A673 (cell line): ENCODE results near the gene KRTAP4-16. TPM values are rescaled to one million over a fixed set of nuclear protein-coding genes. Genes with fewer than 3 reads are reported as not detected.
"Not testable (repeated sequence)": the region's sequence is repeated elsewhere in the genome, so short reads cannot be mapped to it uniquely, and the experiment has no call there.

Experiments
- BruUV-seq: library from RNA; stranded (reverse); fragments of 400-500 nt; replicated peaks from 2 replicates; lab custom pipeline; 2021; lab: Mats Ljungman, UMichigan
- CTCF ChIA-PET: fragments of 300-600 bp; sonication (Branson Sonifier 250); formaldehyde crosslinking; loops from one replicate; lab custom pipeline; 2022; ENCODE audit warnings: antibody characterized with exemption; lab: Charles Lee
- POLR2A ChIA-PET: fragments of 300-600 bp; sonication (Branson Sonifier 250); formaldehyde crosslinking; loops from one replicate; lab custom pipeline; 2022; ENCODE audit warnings: antibody characterized with exemption; ENCODE audit not compliant: low non-redundant PET; lab: Charles Lee
- DNase-seq: peaks from one replicate; pipeline ENCODE4 v3.0.0-alpha.2; 2015; ENCODE audit warnings: low spot score
- H3K27ac ChIP-seq: fragments of 200-600 bp; sonication (generic); 2 replicates; pipeline ENCODE4 v1.5.1; 2016; ENCODE audit warnings: mixed run types, low read depth, mild to moderate bottlenecking, mixed read lengths, antibody characterized with exemption, low read length; ENCODE audit not compliant: poor library complexity, severe bottlenecking
- H3K27me3 ChIP-seq: fragments of 200-600 bp; sonication (generic); replicated peaks from 2 replicates; pipeline ENCODE4 v1.6.1; 2017; ENCODE audit warnings: mixed run types, low read depth, mild to moderate bottlenecking, mixed read lengths, antibody characterized with exemption, low read length; ENCODE audit not compliant: insufficient read depth, poor library complexity
- H3K36me3 ChIP-seq: fragments of 200-600 bp; sonication (generic); 2 replicates; pipeline ENCODE4 v1.6.1; 2016; ENCODE audit warnings: mixed run types, mild to moderate bottlenecking, mixed read lengths, antibody characterized with exemption, low read length; ENCODE audit not compliant: insufficient read depth, poor library complexity, severe bottlenecking
- H3K4me1 ChIP-seq: fragments of 200-600 bp; sonication (generic); 2 replicates; pipeline ENCODE4 v1.6.1; 2017; ENCODE audit warnings: mixed run types, mild to moderate bottlenecking, mixed read lengths, antibody characterized with exemption, low read length; ENCODE audit not compliant: insufficient read depth, poor library complexity, severe bottlenecking
- H3K4me3 ChIP-seq: fragments of 200-600 bp; sonication (generic); 2 replicates; pipeline ENCODE4 v1.5.1; 2016; ENCODE audit warnings: low read depth, mixed run types, mild to moderate bottlenecking, mixed read lengths, low read length; ENCODE audit not compliant: poor library complexity, severe bottlenecking
- H3K9me3 ChIP-seq: fragments of 200-600 bp; sonication (generic); 2 replicates; pipeline ENCODE4 v1.6.1; 2016; ENCODE audit warnings: mixed run types, low read depth, mild to moderate bottlenecking, mixed read lengths, antibody characterized with exemption, low read length; ENCODE audit not compliant: poor library complexity, severe bottlenecking
- EZH2 ChIP-seq: fragments of 200-600 bp; sonication (generic); IDR thresholded peaks from 2 replicates; pipeline ENCODE4 v1.6.1; 2017; ENCODE audit warnings: borderline replicate concordance, low read depth, mild to moderate bottlenecking, mixed read lengths, antibody characterized with exemption, low read length; ENCODE audit not compliant: poor library complexity, severe bottlenecking
- intact Hi-C: fragments of 100-400 bp; cut with micrococcal nuclease; formaldehyde crosslinking; loops from one replicate; pipeline ENCODE4 v1.10.0; 2022; ENCODE audit not compliant: unreplicated experiment
- total RNA-seq: library from RNA; stranded (reverse); gene quantifications from 2 replicates; pipeline ENCODE4 v1.2.3, GENCODE V29; 2021
- TF ChIP-seq, protein P1 (sequence below): fragments of 300-800, 200-600 bp; sonication (generic); conservative IDR thresholded peaks from 2 replicates; pipeline ENCODE4 v1.5.1; 2017; ENCODE audit warnings: low read depth, mild to moderate bottlenecking, antibody characterized with exemption, low read length, moderate library complexity, mixed read lengths

The KRTAP4-16 gene
- total RNA-seq, 1 experiment from 2014 or later = not detected

DNA sequence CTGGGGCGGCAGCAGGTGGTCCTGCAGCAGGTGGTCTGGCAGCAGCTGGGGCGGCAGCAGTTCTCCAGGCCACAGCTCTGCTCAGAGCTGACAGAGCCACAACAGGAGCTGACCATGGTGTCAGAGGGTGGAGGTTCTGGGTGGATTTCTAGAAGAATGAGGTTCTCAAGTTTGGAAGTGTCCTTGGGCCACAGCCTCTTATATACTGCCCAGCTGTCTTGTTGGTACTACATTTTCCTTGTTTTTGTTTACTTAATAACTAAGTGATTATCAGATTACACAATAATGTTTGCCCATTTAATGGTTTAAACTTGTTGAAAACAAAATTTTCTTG lies 47.6 kb upstream of the KRTAP4-16 start, which contains the start of gene KRTAP4-5:
KRTAP4-5 (minus strand) TSS at position 174 of the 334 bp plus-strand sequence; CDS start at position 116, 58 bp downstream.
- Histone ChIP-seq H3K4me1 (peaks cover 43% of the 10 kb centered on the region), H3K9me3 (no peaks in the 10 kb centered on the region), H3K27me3 (no peaks in the 10 kb centered on the region), H3K36me3 (no peaks in the 10 kb centered on the region), H3K4me3 (no peak within 1 kb of the TSS), H3K27ac (peak within 1 kb of the TSS; percentile 96)
- BruUV-seq = no TSS peak
- CTCF ChIA-PET = no interaction called here
- intact Hi-C loops = loop anchor here (5.0 kb wide), 4 partner anchors 178 to 518 kb away; no protein-coding TSS in a partner anchor
- DNase-seq = no peak
- POLR2A ChIA-PET = no interaction called here
- TF ChIP-seq EZH2 = no peak
- TF ChIP-seq, protein P1, sequence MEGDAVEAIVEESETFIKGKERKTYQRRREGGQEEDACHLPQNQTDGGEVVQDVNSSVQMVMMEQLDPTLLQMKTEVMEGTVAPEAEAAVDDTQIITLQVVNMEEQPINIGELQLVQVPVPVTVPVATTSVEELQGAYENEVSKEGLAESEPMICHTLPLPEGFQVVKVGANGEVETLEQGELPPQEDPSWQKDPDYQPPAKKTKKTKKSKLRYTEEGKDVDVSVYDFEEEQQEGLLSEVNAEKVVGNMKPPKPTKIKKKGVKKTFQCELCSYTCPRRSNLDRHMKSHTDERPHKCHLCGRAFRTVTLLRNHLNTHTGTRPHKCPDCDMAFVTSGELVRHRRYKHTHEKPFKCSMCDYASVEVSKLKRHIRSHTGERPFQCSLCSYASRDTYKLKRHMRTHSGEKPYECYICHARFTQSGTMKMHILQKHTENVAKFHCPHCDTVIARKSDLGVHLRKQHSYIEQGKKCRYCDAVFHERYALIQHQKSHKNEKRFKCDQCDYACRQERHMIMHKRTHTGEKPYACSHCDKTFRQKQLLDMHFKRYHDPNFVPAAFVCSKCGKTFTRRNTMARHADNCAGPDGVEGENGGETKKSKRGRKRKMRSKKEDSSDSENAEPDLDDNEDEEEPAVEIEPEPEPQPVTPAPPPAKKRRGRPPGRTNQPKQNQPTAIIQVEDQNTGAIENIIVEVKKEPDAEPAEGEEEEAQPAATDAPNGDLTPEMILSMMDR = no peak

DNA sequence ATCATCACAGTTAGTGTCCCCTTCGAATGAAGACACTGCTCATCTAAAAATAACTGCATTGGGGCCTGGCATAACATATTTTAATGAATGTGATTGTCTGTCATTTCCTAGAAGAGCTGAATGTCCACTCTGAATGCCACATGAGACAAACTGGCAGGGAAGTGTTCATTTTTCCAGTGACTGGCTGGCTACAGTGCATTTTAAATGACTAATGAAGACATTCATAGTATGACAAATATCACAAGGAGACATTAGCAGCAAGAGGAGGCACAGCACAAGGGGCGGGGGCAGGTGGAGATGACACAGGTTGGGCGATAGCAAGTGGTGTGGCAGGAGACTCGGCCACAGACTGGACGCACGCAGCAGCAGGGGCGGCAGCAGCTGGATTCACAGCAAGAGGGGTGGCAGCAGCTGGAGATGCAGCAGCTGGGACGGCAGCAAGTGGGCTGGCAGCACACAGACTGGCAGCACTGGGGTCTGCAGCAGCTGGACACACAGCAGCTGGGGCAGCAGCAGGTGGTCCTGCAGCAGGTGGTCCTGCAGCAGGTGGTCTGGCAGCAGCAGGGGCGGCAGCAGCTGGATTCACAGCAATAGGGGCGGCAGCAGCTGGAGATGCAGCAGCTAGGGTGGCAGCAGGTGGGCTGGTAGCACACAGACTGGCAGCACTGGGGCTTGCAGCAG lies 47.1 kb upstream of the KRTAP4-16 start:
- intact Hi-C loops = loop anchor here (5.0 kb wide), 4 partner anchors 178 to 518 kb away; no protein-coding TSS in a partner anchor
- Histone ChIP-seq H3K27ac (peak overlapping the region; percentile 96), H3K4me1 (peaks cover 40% of the 10 kb centered on the region)
- CTCF ChIA-PET = interaction anchor here (0.5 kb wide), 1 partner anchor 499 kb away, joined by 10 read pairs; no protein-coding TSS in a partner anchor
- H3K9me3 ChIP-seq, H3K36me3 ChIP-seq, BruUV-seq, POLR2A ChIA-PET, H3K4me3 ChIP-seq, H3K27me3 ChIP-seq: not testable (repeated sequence)
- peak; percentile 28 for DNase-seq

DNA sequence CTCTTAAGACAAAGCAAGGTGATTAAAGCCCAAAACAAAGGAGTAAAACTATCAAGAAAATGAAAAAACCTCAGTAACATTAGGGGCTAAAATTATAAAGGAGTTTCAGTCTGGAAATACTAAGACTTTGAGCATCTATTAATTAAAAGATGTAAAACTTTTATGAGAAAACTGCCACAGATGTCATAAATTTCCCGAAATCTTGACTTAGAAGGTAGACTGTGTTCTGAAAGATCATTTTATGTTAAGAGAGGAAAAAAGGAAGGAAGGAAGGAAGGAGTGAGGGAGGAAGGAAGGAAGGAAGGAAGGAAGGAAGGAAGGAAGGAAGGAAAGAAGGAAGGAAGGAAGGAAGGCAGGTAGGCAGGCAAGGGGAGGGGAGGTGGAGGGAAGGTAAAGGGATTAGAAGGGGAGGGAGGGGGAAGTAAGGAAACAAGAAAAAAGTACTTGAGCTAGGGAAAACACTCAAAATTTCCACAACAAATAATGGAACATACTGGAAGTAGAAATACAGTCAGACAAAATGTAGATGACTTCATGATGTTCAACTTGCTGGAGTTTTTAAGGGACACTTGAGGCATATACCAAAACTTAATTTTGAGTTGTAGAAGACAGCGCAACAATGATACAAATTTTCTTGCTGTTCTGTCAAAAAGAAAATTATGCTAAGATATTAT lies 45.7 kb upstream of the KRTAP4-16 start:
- DNase-seq = peak; percentile 72
- Histone ChIP-seq H3K4me1 (peaks cover 31% of the 10 kb centered on the region), H3K27ac (peak overlapping the region; percentile 96), H3K27me3 (no peaks in the 10 kb centered on the region), H3K4me3 (no peak overlapping the region), H3K9me3 (peaks cover 8% of the 10 kb centered on the region), H3K36me3 (no peaks in the 10 kb centered on the region)
- ChIA-PET CTCF (interaction anchor here (0.8 to 1.8 kb wide), 2 partner anchors 241 to 501 kb away, joined by 9 read pairs; no protein-coding TSS in a partner anchor), POLR2A (interaction anchor here (0.7 kb wide), 2 partner anchors 237 to 240 kb away, joined by 4 to 5 read pairs; no protein-coding TSS in a partner anchor)
- no TSS peak for BruUV-seq
- TF ChIP-seq, protein P1 = no peak
- no peak for TF ChIP-seq EZH2
- intact Hi-C loops = loop anchor here (5.0 kb wide), 4 partner anchors 180 to 520 kb away; no protein-coding TSS in a partner anchor
